Thyroid gland (tissue), 4 donors: ENCODE measurements around the gene FBRS. TPM values are rescaled to one million over a fixed set of nuclear protein-coding genes. Genes with fewer than 3 reads are reported as not detected.

Experiments used
- DNase-seq, 2 donors: peaks; one replicate each; pipeline ENCODE4 v3.0.0-alpha.2; 2019
- H3K27ac ChIP-seq, 3 donors: fragments of 200-600 bp; sonication (generic); 1 replicate in 2 of 3; 2 replicates in 1 of 3; pipeline ENCODE4 v1.5.1; 2016 to 2019; ENCODE audit warnings: mild to moderate bottlenecking in 1 of 3, moderate library complexity in 1 of 3
- H3K27me3 ChIP-seq: fragments of 200-600 bp; sonication (generic); one replicate; pipeline ENCODE4 v1.5.1; 2019
- H3K36me3 ChIP-seq, 2 donors: fragments of 200-600 bp; sonication (generic); one replicate each; pipeline ENCODE4 v1.5.1; 2016 to 2019
- H3K4me1 ChIP-seq, 2 donors: fragments of 200-600 bp; sonication (generic); one replicate each; pipeline ENCODE4 v1.5.1; 2017 to 2019
- H3K4me3 ChIP-seq, 3 donors: fragments of 200-600 bp; sonication (generic); replicated peaks in 1 of 3; 1 replicate in 2 of 3; 2 replicates in 1 of 3; pipeline ENCODE4 v1.5.1; 2016; ENCODE audit warnings: mild to moderate bottlenecking in 1 of 3
- H3K9me3 ChIP-seq: fragments of 200-600 bp; sonication (generic); one replicate; pipeline ENCODE4 v1.5.1; 2017
- CTCF ChIP-seq, 6 experiments: fragments of 200-600 bp in 3 of 6; fragments of 450-650 bp in 3 of 6; sonication (generic) in 3 of 6; IDR thresholded peaks; one replicate each; pipeline ENCODE4 v1.5.1; 2016 to 2019; ENCODE audit warnings: antibody characterized with exemption in 6 of 6, mild to moderate bottlenecking in 2 of 6, inconsistent platforms in 1 of 6, moderate library complexity in 1 of 6
- POLR2A ChIP-seq, 2 donors: fragments of 450-650 bp; IDR thresholded peaks; one replicate each; pipeline ENCODE4 v1.6.1; 2017; ENCODE audit warnings: antibody characterized with exemption in 2 of 2, mild to moderate bottlenecking in 2 of 2, moderate library complexity in 1 of 2
- whole genome bisulfite sequencing, 2 donors: methylation state at CpG; one replicate each; pipeline ENCODE4 v1.1.5; 2017; 5-methylcytosine and 5-hydroxymethylcytosine counted together
- intact Hi-C: fragments of 100-400 bp; cut with DNase I; formaldehyde crosslinking; loops from one replicate; pipeline ENCODE4 v1.15.1; 2023
- total RNA-seq, 4 donors: library from RNA; depleted of rRNA; stranded (reverse); fragments of >200 nt; gene quantifications; one replicate each; pipeline ENCODE4 v1.2.3, GENCODE V29; 2016

Gene FBRS
- total RNA-seq, 4 donors from 2014 or later: 35.6 to 56.8 (median 42.1) TPM

GRCh38 chr16:30660424-30661261 is 2.4 kb downstream of the FBRS start:
- intact Hi-C loops: loop anchor here (5.0 kb wide), 2 partner anchors 37 to 242 kb away; partner anchors contain the start of gene SRCAP

GRCh38 chr16:30662449-30662848 is 4.2 kb downstream of the FBRS start:
- DNase-seq: no peak
- intact Hi-C loops: loop anchor here (5.0 kb wide), 2 partner anchors 35 to 240 kb away; partner anchors contain the start of gene SRCAP
- no peaks in the 10 kb centered on the region for H3K27me3 ChIP-seq
- H3K27ac ChIP-seq: no peak overlapping the region
- peaks cover 56 to 65% of the 10 kb centered on the region in 2 donors for H3K36me3 ChIP-seq
- peaks cover 20 to 25% of the 10 kb centered on the region in 2 donors for H3K4me1 ChIP-seq
- no peak for TF ChIP-seq CTCF (IDR thresholded peaks at IDR 0.05)
- no peaks in the 10 kb centered on the region for H3K9me3 ChIP-seq
- no peak overlapping the region for H3K4me3 ChIP-seq
- WGBS, 2 donors: 85 to 86% methylated on average over 8 to 17 of the region's 17 CpGs

More at GRCh38 chr16:30660424-30661261, 2.4 kb downstream of the FBRS start:
- 52% methylated on average over 21 of the region's 21 CpGs for WGBS, 2 donors
- Histone ChIP-seq H3K9me3 (no peaks in the 10 kb centered on the region), H3K36me3 (peaks cover 43 to 52% of the 10 kb centered on the region in 2 donors), H3K27ac (peak overlapping the region in 1 of 3 donors; percentile 95), H3K4me1 (peaks cover 26 to 35% of the 10 kb centered on the region in 2 donors), H3K27me3 (no peaks in the 10 kb centered on the region), H3K4me3 (peak overlapping the region; percentile 76 to 96 (median 95))
- no peak for TF ChIP-seq POLR2A (IDR thresholded peaks at IDR 0.05)
- no peak for TF ChIP-seq CTCF (IDR thresholded peaks at IDR 0.05)
- DNase-seq: no peak

GRCh38 chr16:30663038-30663437 is 4.8 kb downstream of the FBRS start:
- intact Hi-C loops: loop anchor here (5.0 kb wide), 2 partner anchors 34 to 239 kb away; partner anchors contain the start of gene SRCAP
- Histone ChIP-seq H3K4me3 (no peak overlapping the region), H3K9me3 (no peaks in the 10 kb centered on the region), H3K27ac (no peak overlapping the region), H3K27me3 (no peaks in the 10 kb centered on the region), H3K36me3 (peaks cover 62 to 71% of the 10 kb centered on the region in 2 donors), H3K4me1 (peaks cover 18 to 23% of the 10 kb centered on the region in 2 donors)
- TF ChIP-seq CTCF (IDR thresholded peaks at IDR 0.05): no peak
- TF ChIP-seq POLR2A (IDR thresholded peaks at IDR 0.05): no peak
- 85% methylated on average over 8 of the region's 8 CpGs for WGBS, 2 donors
- DNase-seq: no peak

- no peaks in the 10 kb centered on the region for H3K27me3 ChIP-seq
- no peak overlapping the region for H3K27ac ChIP-seq
- WGBS, 2 donors: 87 to 88% methylated on average over 9 of the region's 9 CpGs
- H3K4me3 ChIP-seq: no peak overlapping the region
- intact Hi-C loops: loop anchor here (5.0 kb wide), 2 partner anchors 33 to 238 kb away; partner anchors contain the start of gene SRCAP
- H3K4me1 ChIP-seq: peaks cover 18 to 23% of the 10 kb centered on the region in 2 donors
- peaks cover 70 to 79% of the 10 kb centered on the region in 2 donors for H3K36me3 ChIP-seq
- DNase-seq: no peak
- no peak for TF ChIP-seq POLR2A (IDR thresholded peaks at IDR 0.05)
- no peak for TF ChIP-seq CTCF (IDR thresholded peaks at IDR 0.05)
- H3K9me3 ChIP-seq: no peaks in the 10 kb centered on the region
These were observed 5.6 kb downstream of the FBRS start for GRCh38 chr16:30663820-30664219.
